ENCODE measurements around the gene HOTAIR.

The HOTAIR gene

GRCh38 chr12:53974084-53975063 lies at the start of gene HOTAIR:
Gene HOTAIR, minus strand, starts transcription at chr12:53974954.
- peak in 1 of 2 donors; percentile 21 for DNase-seq (ENCODE audit: low read depth in 2 of 2)

GRCh38 chr12:54024127-54024526 lies 49.4 kb upstream of the HOTAIR start:
- no peak for DNase-seq (ENCODE audit: low read depth in 2 of 2)

- no peak for DNase-seq (ENCODE audit: low read depth in 2 of 2)
Measured at GRCh38 chr12:54022960-54023884, 48.5 kb upstream of the HOTAIR start.

GRCh38 chr12:54021432-54022013 lies 46.8 kb upstream of the HOTAIR start:
- no peak for DNase-seq (ENCODE audit: low read depth in 2 of 2)

- DNase-seq (ENCODE audit: low read depth in 2 of 2), result no peak
Measured at GRCh38 chr12:54020591-54021405, 46.0 kb upstream of the HOTAIR start.

- no peak for DNase-seq (ENCODE audit: low read depth in 2 of 2)
Measured at GRCh38 chr12:54019924-54020590, 45.3 kb upstream of the HOTAIR start.

- DNase-seq (ENCODE audit: low read depth in 2 of 2), result no peak
Measured at GRCh38 chr12:54019091-54019811, 44.5 kb upstream of the HOTAIR start.

- DNase-seq (ENCODE audit: low read depth in 2 of 2), result no peak
Measured at GRCh38 chr12:54018468-54018984, 43.8 kb upstream of the HOTAIR start.

- peak; percentile 62 to 64 for DNase-seq (ENCODE audit: low read depth in 2 of 2)
Measured at GRCh38 chr12:54017878-54018467, 43.2 kb upstream of the HOTAIR start.

- no peak for DNase-seq (ENCODE audit: low read depth in 2 of 2)
Measured at GRCh38 chr12:54017027-54017788, 42.5 kb upstream of the HOTAIR start.

- no peak for DNase-seq (ENCODE audit: low read depth in 2 of 2)
Measured at GRCh38 chr12:54016478-54016964, 41.8 kb upstream of the HOTAIR start.

- no peak for DNase-seq (ENCODE audit: low read depth in 2 of 2)
Measured at GRCh38 chr12:54016051-54016450, 41.3 kb upstream of the HOTAIR start.

- DNase-seq (ENCODE audit: low read depth in 2 of 2), result no peak
Measured at GRCh38 chr12:54015018-54015931, 40.5 kb upstream of the HOTAIR start.

- no peak for DNase-seq (ENCODE audit: low read depth in 2 of 2)
Measured at GRCh38 chr12:54014377-54015017, 39.7 kb upstream of the HOTAIR start.

GRCh38 chr12:54012631-54013409 lies 38.1 kb upstream of the HOTAIR start:
- no peak for DNase-seq (ENCODE audit: low read depth in 2 of 2)

All from stimulated activated CD8-positive, alpha-beta memory T cell treated with anti-CD3 and anti-CD28 coated beads, Interleukin-15, amount 100 ng/mL, for 48 hours (primary cell).